ENCODE results near the gene GRIK4.

DNA sequence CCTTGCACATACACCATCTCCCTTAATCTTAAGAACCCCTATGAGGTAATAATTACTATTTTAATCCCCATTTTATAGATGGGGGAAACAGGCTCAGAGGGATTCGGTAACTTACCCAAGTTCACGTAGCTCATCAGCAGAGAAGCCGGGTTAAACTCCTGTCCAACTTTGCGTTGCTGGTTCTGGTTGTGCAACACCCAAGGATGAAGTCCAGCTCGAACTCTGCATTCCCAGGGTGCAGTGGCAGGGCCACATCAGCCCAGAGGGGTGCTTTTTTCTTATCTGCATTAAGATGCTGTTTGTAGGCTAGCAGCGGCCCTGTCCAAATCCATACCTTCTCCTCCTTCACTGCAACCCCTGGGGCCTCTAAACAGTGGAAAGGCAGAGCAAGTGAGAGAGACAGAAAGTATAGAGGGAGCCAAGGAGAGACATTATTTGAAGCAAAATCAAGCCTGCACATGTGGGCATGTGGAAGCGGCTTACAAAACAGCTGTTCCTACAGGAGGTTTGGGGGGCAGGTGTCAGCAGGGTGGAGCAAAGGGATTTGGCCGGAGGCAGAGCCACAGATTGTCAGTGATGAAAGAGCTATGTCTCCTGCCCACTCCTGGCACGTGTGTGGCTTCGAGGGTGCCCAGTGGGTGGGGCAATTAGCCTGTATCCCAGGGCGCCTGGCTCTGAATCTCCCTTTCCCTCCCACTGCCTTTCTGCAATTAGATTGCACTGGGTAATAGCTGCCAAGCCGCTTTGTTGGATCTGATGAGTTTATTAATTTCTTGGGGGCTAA lies 382.8 kb downstream of the GRIK4 start:
- TF ChIP-seq, protein P1, sequence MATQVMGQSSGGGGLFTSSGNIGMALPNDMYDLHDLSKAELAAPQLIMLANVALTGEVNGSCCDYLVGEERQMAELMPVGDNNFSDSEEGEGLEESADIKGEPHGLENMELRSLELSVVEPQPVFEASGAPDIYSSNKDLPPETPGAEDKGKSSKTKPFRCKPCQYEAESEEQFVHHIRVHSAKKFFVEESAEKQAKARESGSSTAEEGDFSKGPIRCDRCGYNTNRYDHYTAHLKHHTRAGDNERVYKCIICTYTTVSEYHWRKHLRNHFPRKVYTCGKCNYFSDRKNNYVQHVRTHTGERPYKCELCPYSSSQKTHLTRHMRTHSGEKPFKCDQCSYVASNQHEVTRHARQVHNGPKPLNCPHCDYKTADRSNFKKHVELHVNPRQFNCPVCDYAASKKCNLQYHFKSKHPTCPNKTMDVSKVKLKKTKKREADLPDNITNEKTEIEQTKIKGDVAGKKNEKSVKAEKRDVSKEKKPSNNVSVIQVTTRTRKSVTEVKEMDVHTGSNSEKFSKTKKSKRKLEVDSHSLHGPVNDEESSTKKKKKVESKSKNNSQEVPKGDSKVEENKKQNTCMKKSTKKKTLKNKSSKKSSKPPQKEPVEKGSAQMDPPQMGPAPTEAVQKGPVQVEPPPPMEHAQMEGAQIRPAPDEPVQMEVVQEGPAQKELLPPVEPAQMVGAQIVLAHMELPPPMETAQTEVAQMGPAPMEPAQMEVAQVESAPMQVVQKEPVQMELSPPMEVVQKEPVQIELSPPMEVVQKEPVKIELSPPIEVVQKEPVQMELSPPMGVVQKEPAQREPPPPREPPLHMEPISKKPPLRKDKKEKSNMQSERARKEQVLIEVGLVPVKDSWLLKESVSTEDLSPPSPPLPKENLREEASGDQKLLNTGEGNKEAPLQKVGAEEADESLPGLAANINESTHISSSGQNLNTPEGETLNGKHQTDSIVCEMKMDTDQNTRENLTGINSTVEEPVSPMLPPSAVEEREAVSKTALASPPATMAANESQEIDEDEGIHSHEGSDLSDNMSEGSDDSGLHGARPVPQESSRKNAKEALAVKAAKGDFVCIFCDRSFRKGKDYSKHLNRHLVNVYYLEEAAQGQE (IDR thresholded peaks at IDR 0.05; ENCODE audit: insufficient read depth in 1 of 2, low read depth in 2 of 2, low read length in 2 of 2) = no peak
- TF ChIP-seq FOXP2 (optimal IDR thresholded peaks at IDR 0.05; ENCODE audit: borderline replicate concordance, extremely low read depth, extremely low read length, insufficient read depth) (no peak), POLR2AphosphoS5 (IDR thresholded peaks at IDR 0.05; ENCODE audit: low read depth, low read length) (no peak)

Measured in PFSK-1 (cell line).